ENCODE measurements around the gene VAMP4.
"Not testable (repeated sequence)": the region's sequence is repeated elsewhere in the genome, so short reads cannot be mapped to it uniquely, and the experiment has no call there.

The VAMP4 gene

GRCh38 chr1:171683870-171684269, 58.0 kb downstream of the VAMP4 start:
- no peak for DNase-seq

GRCh38 chr1:171680339-171680738, 61.5 kb downstream of the VAMP4 start:
- no peak for DNase-seq

GRCh38 chr1:171676823-171677222, 65.0 kb downstream of the VAMP4 start:
- DNase-seq, result no peak

DNA sequence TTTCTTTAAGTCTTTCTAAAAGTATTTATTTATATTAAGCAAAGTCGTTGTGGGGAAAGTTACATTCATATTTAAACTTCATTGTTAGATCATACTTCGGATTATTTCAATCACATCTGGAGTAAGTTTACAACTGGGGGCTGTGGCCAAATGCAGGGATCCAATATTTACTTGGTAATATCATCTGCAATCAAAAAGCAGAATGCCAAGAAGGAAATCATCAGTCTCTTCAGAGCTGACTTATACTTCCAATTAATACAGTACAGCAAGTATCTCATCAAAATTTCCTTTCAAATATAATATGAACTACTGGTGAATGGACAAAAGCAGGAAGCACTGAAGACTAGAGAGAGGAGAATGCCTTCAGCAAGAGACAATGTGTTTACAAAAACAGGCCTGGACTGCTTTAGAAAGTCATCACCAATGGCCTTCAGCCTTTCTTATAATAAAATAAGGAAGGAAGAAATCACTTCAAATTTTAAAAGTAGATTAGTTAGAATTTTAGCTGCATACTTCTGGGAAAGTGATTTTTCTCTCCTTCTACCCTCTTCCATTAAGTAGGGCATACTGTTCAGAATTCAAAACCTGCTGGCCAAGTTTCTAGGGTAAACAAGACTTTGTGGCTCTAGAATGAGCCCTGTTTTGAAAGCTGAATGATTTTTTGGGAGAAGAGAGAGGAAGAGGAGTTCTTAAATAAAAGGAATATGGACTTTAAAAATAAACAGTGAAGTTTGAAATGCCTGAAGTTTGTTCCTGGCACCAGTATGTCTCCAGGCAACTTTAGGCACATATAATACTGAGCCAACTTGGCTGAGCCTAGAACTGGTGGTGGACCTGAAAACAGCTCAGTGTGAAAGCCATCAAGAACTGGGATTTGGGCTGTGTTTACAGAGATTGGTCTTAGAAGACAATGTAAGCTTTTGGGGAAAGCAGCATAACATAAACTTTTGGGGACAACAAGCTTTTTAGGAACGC, 67.1 kb downstream of the VAMP4 start:
- DNase-seq, result no peak

- no peak for DNase-seq
Measured at GRCh38 chr1:171670739-171671138, 71.1 kb downstream of the VAMP4 start.

GRCh38 chr1:171668372-171668771, 73.5 kb downstream of the VAMP4 start:
- DNase-seq, result no peak

GRCh38 chr1:171666114-171666769, 75.6 kb downstream of the VAMP4 start:
- DNase-seq, result no peak

DNA sequence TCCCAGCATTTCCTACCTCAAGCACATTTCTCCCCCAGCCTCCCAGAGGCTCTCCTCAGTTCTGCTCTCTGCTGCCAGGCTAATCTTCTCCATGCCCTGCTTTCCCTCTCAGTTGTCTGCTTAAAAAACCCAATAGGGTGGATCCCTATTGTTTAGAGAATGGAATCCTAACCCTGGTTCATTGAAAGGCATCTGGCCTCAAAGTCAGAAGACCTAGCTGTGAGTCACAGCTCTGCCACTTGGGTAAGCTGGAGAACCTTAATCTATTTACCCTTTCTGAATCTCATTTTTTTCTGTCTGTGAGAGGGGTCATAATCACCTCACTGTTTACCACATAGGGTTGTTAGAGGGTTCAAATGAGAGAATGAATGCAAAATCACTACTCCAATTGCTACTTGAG, 76.9 kb downstream of the VAMP4 start:
- DNase-seq, result no peak

DNA sequence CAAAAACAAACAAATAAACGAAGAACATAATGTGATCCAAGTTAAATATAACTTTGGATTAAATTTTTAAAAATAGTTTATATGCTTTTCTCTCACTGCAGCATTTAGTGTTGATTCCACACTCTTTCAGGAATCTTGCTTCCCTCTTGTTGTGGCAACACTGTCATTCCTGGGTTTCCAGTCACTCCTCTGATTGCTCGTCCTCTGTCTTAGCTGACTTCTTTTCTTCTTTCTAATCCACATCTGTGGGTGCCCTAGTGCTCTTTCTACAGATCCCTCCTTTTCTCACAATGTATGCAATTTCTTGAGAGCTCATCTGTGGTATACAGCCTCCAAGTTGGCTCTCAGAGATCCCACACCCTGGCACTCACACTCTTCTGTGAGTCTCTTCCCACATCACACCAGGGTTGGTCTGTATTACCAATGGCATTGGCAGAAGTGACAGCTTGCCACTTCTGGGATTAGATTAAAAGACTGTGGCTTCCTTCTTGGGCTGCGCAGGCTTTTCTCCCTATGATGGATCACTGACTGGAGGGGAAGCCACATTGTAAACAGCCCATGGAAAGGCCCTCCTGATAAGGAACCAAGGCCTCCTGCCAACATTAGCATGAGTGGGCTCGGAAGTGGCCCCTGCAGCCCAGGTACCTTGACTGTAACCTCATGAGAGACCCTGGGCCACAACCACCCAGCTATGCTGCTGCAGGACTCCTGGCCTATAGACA, 77.8 kb downstream of the VAMP4 start:
- no peak for DNase-seq

GRCh38 chr1:171663036-171663853, 78.6 kb downstream of the VAMP4 start:
- DNase-seq, result no peak

DNA sequence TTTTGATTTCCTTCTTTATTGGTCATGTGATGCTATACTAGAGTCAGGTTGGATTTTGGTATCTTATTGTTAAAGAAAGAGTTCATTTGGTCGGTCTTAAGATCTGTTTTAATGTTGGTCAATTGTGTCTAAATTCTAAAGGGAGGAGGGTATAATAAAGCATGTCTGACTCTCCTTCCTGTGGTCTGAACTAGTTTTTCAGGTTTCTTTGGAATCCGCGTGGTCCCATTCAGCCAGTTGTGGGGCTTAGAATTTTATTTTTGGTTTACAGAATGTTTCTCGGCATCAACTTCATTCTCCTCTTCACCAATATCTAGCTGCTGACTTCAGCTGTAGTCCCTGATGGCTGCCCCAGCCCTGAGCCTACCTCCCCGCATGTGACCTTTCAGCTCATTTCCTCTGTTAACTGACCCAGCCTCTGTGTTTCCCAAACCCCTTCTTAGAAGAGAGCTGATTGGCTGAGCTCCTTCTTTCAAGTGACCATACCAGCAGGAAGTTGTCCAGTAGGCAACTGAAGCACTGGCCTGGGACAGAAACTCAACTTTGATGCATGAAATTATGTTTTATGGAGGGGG, 80.7 kb downstream of the VAMP4 start:
- no peak for DNase-seq

DNA sequence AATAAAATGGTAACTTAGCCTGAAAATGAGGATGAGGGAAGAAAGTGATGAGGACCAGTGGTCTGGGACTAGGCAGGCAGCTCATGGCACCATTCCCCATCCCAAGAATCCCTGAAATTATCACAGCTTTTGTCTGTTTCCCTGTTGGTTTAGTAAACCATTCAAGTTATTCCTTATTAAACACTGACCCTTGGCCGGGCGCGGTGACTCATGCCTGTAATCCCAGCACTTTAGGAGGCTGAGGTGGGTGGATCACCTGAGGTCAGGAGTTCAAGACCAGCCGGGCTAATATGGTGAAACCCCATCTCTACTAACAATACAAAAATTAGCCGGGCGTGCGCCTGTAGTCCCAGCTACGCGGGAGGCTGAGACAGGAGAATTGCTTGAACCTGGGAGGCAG, 85.7 kb downstream of the VAMP4 start:
- not testable (repeated sequence) for DNase-seq

- no peak for DNase-seq
Measured at GRCh38 chr1:171655746-171656116, 86.1 kb downstream of the VAMP4 start.

DNA sequence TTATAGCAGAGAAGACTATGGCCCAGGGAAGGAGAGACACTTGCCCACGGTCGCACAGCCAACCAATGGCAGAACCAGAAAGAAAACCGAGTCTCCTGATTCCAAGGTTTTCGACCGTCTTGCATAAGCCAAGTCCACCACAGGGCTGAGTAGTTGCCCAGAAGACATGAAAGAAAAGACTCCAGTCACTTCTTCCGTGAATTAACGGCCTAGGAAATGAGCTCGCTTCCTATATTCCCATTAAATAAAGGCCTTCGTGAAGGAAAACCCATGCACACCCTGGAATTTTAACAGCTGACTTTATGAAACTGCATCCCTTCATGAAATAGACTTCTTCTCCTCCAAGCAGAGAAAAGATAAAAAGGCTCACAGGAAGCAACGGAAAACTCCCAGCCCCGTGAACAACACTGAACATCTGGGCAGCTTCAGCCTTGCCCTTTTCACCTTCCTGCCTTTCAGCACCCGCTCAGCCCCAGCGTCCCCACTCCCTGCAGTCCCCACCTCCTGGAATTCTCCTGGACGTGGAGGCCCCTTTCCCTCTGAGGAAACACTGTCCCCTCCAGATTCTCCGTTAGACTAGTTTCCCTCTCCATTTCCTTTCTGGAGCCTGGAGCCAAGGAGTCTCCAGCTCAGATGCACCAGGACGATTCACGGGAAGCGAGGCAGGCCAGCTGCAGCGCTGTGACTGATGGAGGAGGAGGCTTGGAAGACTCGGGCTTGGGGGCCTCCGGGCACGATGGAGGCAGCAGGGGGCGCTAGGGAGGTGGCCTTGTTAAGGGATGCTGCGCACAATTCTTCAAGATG, 86.7 kb downstream of the VAMP4 start:
- peak; percentile 64 for DNase-seq

GRCh38 chr1:171654201-171654941, 87.5 kb downstream of the VAMP4 start:
- no peak for DNase-seq

GRCh38 chr1:171653796-171654195, 88.1 kb downstream of the VAMP4 start:
- DNase-seq, result no peak

- no peak for DNase-seq
Measured at GRCh38 chr1:171652234-171652822, 89.5 kb downstream of the VAMP4 start, which contains the start of gene MYOC. Gene MYOC (minus strand): TSS chr1:171652688. CDS start chr1:171652611, 77 bp downstream.

Data from activated CD4-positive, alpha-beta T cell treated with anti-CD3 and anti-CD28 coated beads, Interleukin-2, amount 50 U/mL, for 1 hour (primary cell).